ENCODE measurements around the gene PLEKHG3. TPM values are rescaled to one million over a fixed set of nuclear protein-coding genes. Genes with fewer than 3 reads are reported as not detected.

PLEKHG3 gene
- total and polyA plus RNA-seq, 2 of the 13 experiments (the other 11 are each of a cell fraction or from before 2014, with no cell fraction given), result 7.1 to 9.8 TPM

DNA sequence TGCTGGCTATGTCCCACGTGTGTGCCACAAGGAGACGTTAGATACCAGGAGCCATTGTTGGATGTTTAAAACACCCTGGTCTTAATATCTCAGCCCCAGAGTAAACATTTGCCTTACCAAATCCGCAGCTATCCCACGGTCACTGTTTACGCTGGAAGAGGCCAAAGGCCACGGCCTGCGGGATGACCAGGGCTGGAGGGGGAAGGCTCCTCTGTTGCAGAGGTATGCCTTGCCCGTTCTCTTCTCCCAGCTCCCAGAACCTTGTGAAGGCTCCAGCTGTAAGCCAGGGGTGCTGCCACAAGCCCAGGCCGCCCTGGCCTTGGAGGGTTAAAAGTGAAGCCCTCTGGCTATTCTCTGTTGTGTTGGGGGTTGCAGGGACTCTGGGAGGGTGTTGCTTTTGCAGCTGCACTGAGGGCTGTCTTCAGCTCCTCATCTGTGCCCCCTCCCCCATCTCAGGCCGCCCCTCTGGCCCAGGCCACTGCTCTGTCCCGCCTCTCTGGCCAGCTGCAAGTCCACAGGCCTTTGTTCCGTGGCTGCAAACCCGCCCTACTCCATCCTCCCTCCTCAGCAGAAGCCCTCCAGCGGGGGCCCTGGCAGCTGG is 2.5 kb downstream of the PLEKHG3 start (continued):
- peak; percentile 62; the same call in 1 of the 2 replicates for TF ChIP-seq RXRB (CRISPR knock-in tag; IDR thresholded peaks at IDR 0.05; ENCODE audit: borderline replicate concordance)
- TF ChIP-seq HDAC1 (CRISPR knock-in tag; IDR thresholded peaks at IDR 0.05), result peak; percentile 57; the same call in 1 of the 2 replicates
- TF ChIP-seq ZNF780A (CRISPR knock-in tag; IDR thresholded peaks at IDR 0.05), result no peak
- TF ChIP-seq FOSL2 (CRISPR knock-in tag; IDR thresholded peaks at IDR 0.05), result peak; percentile 67
- TF ChIP-seq ARNT2 (CRISPR knock-in tag; IDR thresholded peaks at IDR 0.05; ENCODE audit: low read depth), result peak; percentile 75; the same call in 1 of the 2 replicates
- TF ChIP-seq ATF1 (CRISPR knock-in tag; IDR thresholded peaks at IDR 0.05), result no peak
- TF ChIP-seq ZNF20 (CRISPR knock-in tag; IDR thresholded peaks at IDR 0.05), result no peak
- TF ChIP-seq TAF1 (CRISPR knock-in tag; IDR thresholded peaks at IDR 0.05), result 0 out of 2 replicates have a peak, but pooled peaks have one; percentile 27
- TF ChIP-seq HCFC1 (IDR thresholded peaks at IDR 0.05; ENCODE audit: low read depth, low read length), result no peak
- 0 out of 2 replicates have a peak, but pooled peaks have one; percentile 5 for TF ChIP-seq SOX13 (IDR thresholded peaks at IDR 0.05)
- TF ChIP-seq SOX13 (CRISPR knock-in tag; conservative IDR thresholded peaks at IDR 0.05 in 1 of 2, IDR thresholded peaks at IDR 0.05 in 1 of 2), result peak in 1 of 2 experiments; percentile 79; a peak in 2 of 4 replicates
- 0 out of 2 replicates have a peak, but pooled peaks have one; percentile 25 for TF ChIP-seq ZNF710 (CRISPR knock-in tag; IDR thresholded peaks at IDR 0.05; ENCODE audit: borderline replicate concordance)
- no peak for TF ChIP-seq FIP1L1 (IDR thresholded peaks at IDR 0.05; ENCODE audit: borderline replicate concordance, insufficient read depth, low read depth, low read length)
- TF ChIP-seq, protein P1, sequence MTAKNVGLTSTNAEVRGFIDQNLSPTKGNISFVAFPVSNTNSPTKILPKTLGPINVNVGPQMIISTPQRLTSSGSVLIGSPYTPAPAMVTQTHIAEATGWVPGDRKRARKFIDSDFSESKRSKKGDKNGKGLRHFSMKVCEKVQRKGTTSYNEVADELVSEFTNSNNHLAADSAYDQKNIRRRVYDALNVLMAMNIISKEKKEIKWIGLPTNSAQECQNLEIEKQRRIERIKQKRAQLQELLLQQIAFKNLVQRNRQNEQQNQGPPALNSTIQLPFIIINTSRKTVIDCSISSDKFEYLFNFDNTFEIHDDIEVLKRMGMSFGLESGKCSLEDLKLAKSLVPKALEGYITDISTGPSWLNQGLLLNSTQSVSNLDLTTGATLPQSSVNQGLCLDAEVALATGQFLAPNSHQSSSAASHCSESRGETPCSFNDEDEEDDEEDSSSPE (CRISPR knock-in tag; IDR thresholded peaks at IDR 0.05), result peak; percentile 64
- peak; percentile 82 for TF ChIP-seq BCL6 (CRISPR knock-in tag; IDR thresholded peaks at IDR 0.05)
- no peak for TF ChIP-seq SNAPC5 (CRISPR knock-in tag; IDR thresholded peaks at IDR 0.05; ENCODE audit: borderline replicate concordance)
- TF ChIP-seq, protein P2, sequence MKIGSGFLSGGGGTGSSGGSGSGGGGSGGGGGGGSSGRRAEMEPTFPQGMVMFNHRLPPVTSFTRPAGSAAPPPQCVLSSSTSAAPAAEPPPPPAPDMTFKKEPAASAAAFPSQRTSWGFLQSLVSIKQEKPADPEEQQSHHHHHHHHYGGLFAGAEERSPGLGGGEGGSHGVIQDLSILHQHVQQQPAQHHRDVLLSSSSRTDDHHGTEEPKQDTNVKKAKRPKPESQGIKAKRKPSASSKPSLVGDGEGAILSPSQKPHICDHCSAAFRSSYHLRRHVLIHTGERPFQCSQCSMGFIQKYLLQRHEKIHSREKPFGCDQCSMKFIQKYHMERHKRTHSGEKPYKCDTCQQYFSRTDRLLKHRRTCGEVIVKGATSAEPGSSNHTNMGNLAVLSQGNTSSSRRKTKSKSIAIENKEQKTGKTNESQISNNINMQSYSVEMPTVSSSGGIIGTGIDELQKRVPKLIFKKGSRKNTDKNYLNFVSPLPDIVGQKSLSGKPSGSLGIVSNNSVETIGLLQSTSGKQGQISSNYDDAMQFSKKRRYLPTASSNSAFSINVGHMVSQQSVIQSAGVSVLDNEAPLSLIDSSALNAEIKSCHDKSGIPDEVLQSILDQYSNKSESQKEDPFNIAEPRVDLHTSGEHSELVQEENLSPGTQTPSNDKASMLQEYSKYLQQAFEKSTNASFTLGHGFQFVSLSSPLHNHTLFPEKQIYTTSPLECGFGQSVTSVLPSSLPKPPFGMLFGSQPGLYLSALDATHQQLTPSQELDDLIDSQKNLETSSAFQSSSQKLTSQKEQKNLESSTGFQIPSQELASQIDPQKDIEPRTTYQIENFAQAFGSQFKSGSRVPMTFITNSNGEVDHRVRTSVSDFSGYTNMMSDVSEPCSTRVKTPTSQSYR (CRISPR knock-in tag; IDR thresholded peaks at IDR 0.05; ENCODE audit: borderline replicate concordance), result 0 out of 2 replicates have a peak, but pooled peaks have one; percentile 26
- TF ChIP-seq FOXP4 (CRISPR knock-in tag; IDR thresholded peaks at IDR 0.05), result peak; percentile 78
- TF ChIP-seq, protein P3, sequence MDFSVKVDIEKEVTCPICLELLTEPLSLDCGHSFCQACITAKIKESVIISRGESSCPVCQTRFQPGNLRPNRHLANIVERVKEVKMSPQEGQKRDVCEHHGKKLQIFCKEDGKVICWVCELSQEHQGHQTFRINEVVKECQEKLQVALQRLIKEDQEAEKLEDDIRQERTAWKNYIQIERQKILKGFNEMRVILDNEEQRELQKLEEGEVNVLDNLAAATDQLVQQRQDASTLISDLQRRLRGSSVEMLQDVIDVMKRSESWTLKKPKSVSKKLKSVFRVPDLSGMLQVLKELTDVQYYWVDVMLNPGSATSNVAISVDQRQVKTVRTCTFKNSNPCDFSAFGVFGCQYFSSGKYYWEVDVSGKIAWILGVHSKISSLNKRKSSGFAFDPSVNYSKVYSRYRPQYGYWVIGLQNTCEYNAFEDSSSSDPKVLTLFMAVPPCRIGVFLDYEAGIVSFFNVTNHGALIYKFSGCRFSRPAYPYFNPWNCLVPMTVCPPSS (IDR thresholded peaks at IDR 0.05), result no peak
- TF ChIP-seq XBP1 (CRISPR knock-in tag; IDR thresholded peaks at IDR 0.05), result no peak
